Transverse colon (tissue), 4 donors: ENCODE results near the gene VSIG10L2. TPM values are rescaled to one million over a fixed set of nuclear protein-coding genes. Genes with fewer than 3 reads are reported as not detected.
A peak's percentile ranks its signal among the peaks of the same experiment; 100 is the strongest.
"Not testable (repeated sequence)": the region's sequence is repeated elsewhere in the genome, so short reads cannot be mapped to it uniquely, and the experiment has no call there.

ENCODE experiments used
- DNase-seq: peaks from one replicate; pipeline ENCODE4 v3.0.0-alpha.2; 2019
- H3K27ac ChIP-seq, 4 donors: fragments of 200-600 bp; sonication (generic); 2 replicates each; pipeline ENCODE4 v1.5.1; 2016 to 2018; ENCODE audit warnings: inconsistent platforms in 4 of 4
- H3K27me3 ChIP-seq: fragments of 200-600 bp; sonication (generic); 2 replicates; pipeline ENCODE4 v1.5.1; 2017; ENCODE audit warnings: inconsistent platforms
- H3K36me3 ChIP-seq, 4 donors: fragments of 200-600 bp; sonication (generic); 2 replicates each; pipeline ENCODE4 v1.5.1; 2017 to 2019; ENCODE audit warnings: inconsistent platforms in 4 of 4
- H3K4me1 ChIP-seq, 4 donors: fragments of 200-600 bp; sonication (generic); 2 replicates each; pipeline ENCODE4 v1.5.1; 2017 to 2020; ENCODE audit warnings: inconsistent platforms in 4 of 4
- H3K4me3 ChIP-seq, 4 donors: fragments of 200-600 bp; sonication (generic); 1 replicate in 1 of 4; 2 replicates in 3 of 4; pipeline versions ENCODE4 v1.5.1 to v1.6.1; 2017 to 2019; ENCODE audit warnings: inconsistent platforms in 4 of 4
- H3K9me3 ChIP-seq, 2 donors: fragments of 200-600 bp; sonication (generic); 2 replicates each; pipeline ENCODE4 v1.5.1; 2017 to 2019; ENCODE audit warnings: inconsistent platforms in 2 of 2
- CTCF ChIP-seq, 5 experiments: fragments of 200-600 bp in 3 of 5; fragments of 450-650 bp in 2 of 5; sonication (generic) in 3 of 5; IDR thresholded peaks; 1 replicate in 2 of 5; 2 replicates in 3 of 5; pipeline ENCODE4 v1.5.1; 2016 to 2017; ENCODE audit warnings: antibody characterized with exemption in 5 of 5, inconsistent platforms in 3 of 5, mild to moderate bottlenecking in 2 of 5, moderate library complexity in 1 of 5
- EP300 ChIP-seq: sonication (generic); formaldehyde crosslinking; IDR thresholded peaks from one replicate; pipeline ENCODE4 v1.6.1; 2017; ENCODE audit warnings: antibody characterized with exemption, low read depth
- POLR2A ChIP-seq: fragments of 450-650 bp; IDR thresholded peaks from one replicate; pipeline ENCODE4 v1.6.1; 2016; ENCODE audit warnings: antibody characterized with exemption, mild to moderate bottlenecking, moderate library complexity
- POLR2AphosphoS5 ChIP-seq, 3 donors: sonication (generic); formaldehyde crosslinking; IDR thresholded peaks; one replicate each; pipeline ENCODE4 v1.6.1; 2016; ENCODE audit warnings: antibody characterized with exemption in 3 of 3
- WGBS, 2 donors: methylation state at CpG; one replicate each; pipeline ENCODE4 v1.1.5; 2018; ENCODE audit warnings: low coverage in 1 of 2; 5-methylcytosine and 5-hydroxymethylcytosine counted together
- in situ Hi-C, 4 donors: fragments of 200-750 bp; cut with MboI; loops; one replicate each; pipeline versions ENCODE4 v1.15.0 to v1.15.1; 2017; ENCODE audit warnings: low sequenced_read_pairs in 3 of 4, low pct_ligation_motif_present in 1 of 4, low pct_unique_long_range_greater_than_20kb in 1 of 4
- intact Hi-C: fragments of 100-400 bp; cut with DNase I; formaldehyde crosslinking; loops from one replicate; pipeline ENCODE4 v1.15.1; 2023; ENCODE audit warnings: low total_unique reads
- total RNA-seq, 4 donors: library from RNA; depleted of rRNA; stranded (reverse); fragments of >200 nt; gene quantifications; one replicate each; pipeline ENCODE4 v1.1.0, GENCODE V29; 2016

Gene VSIG10L2
- total RNA-seq, 4 donors from 2014 or later = not detected

GRCh38 chr11:125903711-125904659, 41.9 kb upstream of the VSIG10L2 start, which contains the start of gene DDX25:
DDX25 (plus strand) TSS chr11:125904508; CDS start chr11:125904518, 10 bp downstream.
- DNase-seq = no peak
- H3K36me3 ChIP-seq = no peaks in the 10 kb centered on the region
- H3K4me3 ChIP-seq = peak within 1 kb of the TSS in 3 of 4 donors; percentile 55 to 89 (median 57)
- TF ChIP-seq EP300 = no peak
- TF ChIP-seq POLR2AphosphoS5 (IDR thresholded peaks at IDR 0.05) = no peak
- TF ChIP-seq CTCF (IDR thresholded peaks at IDR 0.05) = no peak
- TF ChIP-seq POLR2A = no peak
- no peak within 1 kb of the TSS for H3K27ac ChIP-seq
- 28 to 35% methylated on average over 33 to 56 of the region's 81 CpGs for WGBS, 2 donors
- no peaks in the 10 kb centered on the region for H3K9me3 ChIP-seq
- in situ Hi-C loops = no loop called here
- peaks cover 35% of the 10 kb centered on the region for H3K27me3 ChIP-seq
- H3K4me1 ChIP-seq = peaks cover 0 to 25% (median 13%) of the 10 kb centered on the region in 4 donors
- intact Hi-C loops = no loop called here

DNA sequence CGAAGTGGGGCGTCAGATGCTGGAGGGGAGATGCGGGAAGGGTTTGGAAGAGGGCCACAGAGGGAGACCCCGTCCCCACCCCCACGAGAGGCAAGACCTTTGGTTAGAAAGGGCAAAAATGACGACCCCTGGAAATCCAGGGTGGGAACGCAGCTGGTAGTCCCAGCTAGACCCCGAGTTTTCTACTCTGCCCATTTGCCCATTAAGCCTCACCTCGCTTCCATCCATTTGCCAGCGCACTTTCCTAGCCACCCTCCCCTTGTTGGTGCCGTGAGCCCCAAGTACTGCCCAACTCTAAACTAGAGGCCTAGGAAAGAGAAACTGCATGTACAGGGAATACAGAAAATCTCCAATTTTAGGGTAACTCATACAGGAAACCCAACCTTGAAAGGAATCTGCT, 41.2 kb upstream of the VSIG10L2 start:
- intact Hi-C loops (no loop called here), in situ Hi-C loops (no loop called here)
- DNase-seq = no peak
- Histone ChIP-seq H3K4me1 (peaks cover 0 to 25% (median 13%) of the 10 kb centered on the region in 4 donors), H3K4me3 (peak overlapping the region in 1 of 4 donors; percentile 89), H3K27ac (no peak overlapping the region), H3K36me3 (no peaks in the 10 kb centered on the region), H3K27me3 (peaks cover 40% of the 10 kb centered on the region), H3K9me3 (no peaks in the 10 kb centered on the region)
- 15 to 68% methylated on average over 2 to 11 of the region's 11 CpGs for WGBS, 2 donors
- TF ChIP-seq EP300 (no peak), CTCF (IDR thresholded peaks at IDR 0.05) (no peak), POLR2AphosphoS5 (IDR thresholded peaks at IDR 0.05) (no peak), POLR2A (no peak)

DNA sequence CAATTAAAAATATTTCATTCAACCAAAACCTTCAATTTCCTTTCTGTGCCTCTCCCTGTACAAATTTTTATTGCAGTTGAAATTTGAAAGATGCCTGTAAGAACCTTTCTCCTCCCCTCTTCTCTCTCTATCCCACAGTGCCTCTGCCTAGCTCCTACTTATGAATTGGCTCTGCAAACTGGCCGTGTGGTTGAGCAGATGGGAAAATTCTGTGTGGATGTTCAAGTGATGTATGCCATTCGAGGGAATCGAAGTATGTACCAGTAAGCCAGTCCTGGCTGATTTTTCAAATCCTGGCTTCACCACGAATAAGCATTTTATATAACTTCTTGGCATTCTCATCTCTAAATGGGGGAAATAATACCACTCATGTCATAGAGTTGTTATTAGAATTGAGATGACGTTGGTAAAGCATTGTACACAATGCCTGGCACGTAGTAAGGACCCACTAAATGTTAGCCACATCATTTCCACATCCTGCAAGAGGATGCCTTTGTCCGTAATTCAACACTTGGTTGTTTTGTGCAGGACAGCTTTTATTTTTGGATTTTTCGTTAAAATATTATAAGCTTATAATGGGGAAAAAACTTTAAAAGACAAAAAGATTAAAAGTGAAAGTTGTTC, 35.5 kb upstream of the VSIG10L2 start:
- no peaks in the 10 kb centered on the region for H3K36me3 ChIP-seq
- in situ Hi-C loops (no loop called here), intact Hi-C loops (no loop called here)
- no peak overlapping the region for H3K4me3 ChIP-seq
- no peaks in the 10 kb centered on the region for H3K9me3 ChIP-seq
- TF ChIP-seq EP300 (no peak), CTCF (IDR thresholded peaks at IDR 0.05) (no peak), POLR2A (no peak), POLR2AphosphoS5 (IDR thresholded peaks at IDR 0.05) (no peak)
- 60 to 67% methylated on average over 4 to 8 of the region's 8 CpGs for WGBS, 2 donors
- no peaks in the 10 kb centered on the region for H3K4me1 ChIP-seq
- DNase-seq = no peak
- peaks cover 29% of the 10 kb centered on the region for H3K27me3 ChIP-seq
- H3K27ac ChIP-seq = no peak overlapping the region

DNA sequence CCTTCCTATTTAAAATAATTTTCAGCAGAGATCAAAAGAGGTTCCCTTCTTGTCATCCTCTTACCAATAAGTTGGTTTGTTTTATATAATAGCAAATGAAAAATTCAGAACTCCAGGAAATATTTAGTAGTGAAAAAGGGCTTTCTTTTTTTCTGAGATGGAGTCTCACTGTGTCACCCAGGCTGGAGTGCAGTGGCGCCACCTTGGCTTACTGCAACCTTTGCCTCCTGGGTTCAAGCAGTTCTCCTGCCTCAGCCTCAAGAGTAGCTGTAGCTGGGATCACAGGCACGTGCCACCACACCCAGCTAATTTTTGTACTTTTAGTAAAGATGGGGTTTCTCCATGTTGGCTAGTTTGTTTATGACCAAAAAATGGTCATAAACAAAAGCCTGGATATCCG, 31.2 kb upstream of the VSIG10L2 start:
- in situ Hi-C loops, DNase-seq, H3K27ac ChIP-seq, H3K36me3 ChIP-seq, H3K9me3 ChIP-seq, intact Hi-C loops, H3K4me3 ChIP-seq: not testable (repeated sequence)
- Histone ChIP-seq H3K27me3 (peaks cover 16% of the 10 kb centered on the region), H3K4me1 (peaks cover 0 to 23% (median 7%) of the 10 kb centered on the region in 4 donors)
- 80 to 83% methylated on average over 1 to 3 of the region's 3 CpGs for WGBS, 2 donors
